ENCODE results near the gene ZNF341. TPM values are rescaled to one million over a fixed set of nuclear protein-coding genes. Genes with fewer than 3 reads are reported as not detected.

The ZNF341 gene
- total and polyA plus RNA-seq, 9 of the 15 experiments (the other 6 are each of a cell fraction or from before 2014, with no cell fraction given), result 0.08 to 2.6 (median 1.0) TPM

GRCh38 chr20:33709905-33710541 lies 21.8 kb upstream of the ZNF341 start (continued):
- 0 out of 2 replicates have a peak, but pooled peaks have one; percentile 11 for TF ChIP-seq ZBTB40 (IDR thresholded peaks at IDR 0.05)
- no peak for TF ChIP-seq ZBTB40 (CRISPR knock-in tag; IDR thresholded peaks at IDR 0.05)
- no peak for TF ChIP-seq STAT5A (IDR thresholded peaks at IDR 0.05; ENCODE audit: borderline replicate concordance, low read length)
- TF ChIP-seq ZSCAN29 (IDR thresholded peaks at IDR 0.05), result no peak
- TF ChIP-seq TCF7 (IDR thresholded peaks at IDR 0.05; ENCODE audit: borderline replicate concordance), result no peak
- no peak for TF ChIP-seq EP300 (IDR thresholded peaks at IDR 0.05; ENCODE audit: low read length)
- 0 out of 2 replicates have a peak, but pooled peaks have one; percentile 25 for TF ChIP-seq ARID1B (IDR thresholded peaks at IDR 0.05)
- TF ChIP-seq SMARCE1 (IDR thresholded peaks at IDR 0.05), result 0 out of 2 replicates have a peak, but pooled peaks have one; percentile 20
- TF ChIP-seq E2F8 (IDR thresholded peaks at IDR 0.05; ENCODE audit: low read depth, partially characterized antibody), result peak; percentile 37
- TF ChIP-seq CC2D1A (IDR thresholded peaks at IDR 0.05), result no peak; the same call in 1 of the 2 replicates
- TF ChIP-seq KLF1 (tag; IDR thresholded peaks at IDR 0.05), result 0 out of 2 replicates have a peak, but pooled peaks have one; percentile 56
- TF ChIP-seq ELF4 (CRISPR knock-in tag; IDR thresholded peaks at IDR 0.05), result 0 out of 2 replicates have a peak, but pooled peaks have one; percentile 22
- TF ChIP-seq KLF6 (CRISPR knock-in tag; IDR thresholded peaks at IDR 0.05; ENCODE audit: borderline replicate concordance), result no peak

All from K562 (cell line).